H9 (cell line): ENCODE data around the gene NF1. TPM values are rescaled to one million over a fixed set of nuclear protein-coding genes. Genes with fewer than 3 reads are reported as not detected.

Experiments
- DNase-seq: peaks from one replicate; pipeline ENCODE4 v3.0.0-alpha.2; 2017
- H2AFZ ChIP-seq: one replicate; pipeline ENCODE4 v1.6.1; 2013; ENCODE audit warnings: mild to moderate bottlenecking, low read length, control low read depth, moderate library complexity
- H2AK5ac ChIP-seq: 2 replicates; pipeline ENCODE4 v1.6.1; 2013; ENCODE audit warnings: low read length, control low read depth, mixed read lengths; ENCODE audit not compliant: insufficient read length
- H2BK120ac ChIP-seq: one replicate; pipeline ENCODE4 v1.6.1; 2013; ENCODE audit warnings: low read depth, mild to moderate bottlenecking, low read length, control low read depth, inconsistent platforms; ENCODE audit not compliant: poor library complexity, severe bottlenecking
- H2BK12ac ChIP-seq: 2 replicates; pipeline ENCODE4 v1.6.1; 2013; ENCODE audit warnings: low read length, control low read depth, mixed read lengths, low read depth; ENCODE audit not compliant: insufficient read length
- H2BK15ac ChIP-seq: 2 replicates; pipeline ENCODE4 v1.6.1; 2013; ENCODE audit warnings: low read depth, low read length, control low read depth
- H2BK20ac ChIP-seq: one replicate; pipeline ENCODE4 v1.6.1; 2013; ENCODE audit warnings: low read depth, mild to moderate bottlenecking, low read length, control low read depth, inconsistent platforms; ENCODE audit not compliant: poor library complexity, severe bottlenecking
- H2BK5ac ChIP-seq: 2 replicates; pipeline ENCODE4 v1.6.1; 2013; ENCODE audit warnings: low read length, control low read depth, mixed read lengths; ENCODE audit not compliant: insufficient read length
- H3K14ac ChIP-seq: 2 replicates; pipeline ENCODE4 v1.6.1; 2013; ENCODE audit warnings: low read length, control low read depth; ENCODE audit not compliant: insufficient read depth
- H3K18ac ChIP-seq: 2 replicates; pipeline ENCODE4 v1.6.1; 2013; ENCODE audit warnings: low read depth, mild to moderate bottlenecking, mixed read lengths, low read length, control low read depth; ENCODE audit not compliant: insufficient read length
- H3K23ac ChIP-seq: 2 replicates; pipeline ENCODE4 v1.6.1; 2013; ENCODE audit warnings: low read length, control low read depth, mixed read lengths, low read depth; ENCODE audit not compliant: insufficient read length
- H3K23me2 ChIP-seq: 2 replicates; pipeline ENCODE4 v1.6.1; 2013; ENCODE audit warnings: low read depth, mild to moderate bottlenecking, mixed read lengths, low read length, control low read depth; ENCODE audit not compliant: insufficient read length, poor library complexity, severe bottlenecking
- H3K27ac ChIP-seq: 2 replicates; pipeline ENCODE4 v1.5.1; 2013; ENCODE audit warnings: low read length, control low read depth, mixed read lengths, low read depth; ENCODE audit not compliant: insufficient read length
- H3K27me3 ChIP-seq: 2 replicates; pipeline ENCODE4 v1.6.1; 2013; ENCODE audit warnings: low read length, control low read depth, inconsistent platforms; ENCODE audit not compliant: insufficient read depth
- H3K4ac ChIP-seq: 2 replicates; pipeline ENCODE4 v1.6.1; 2013; ENCODE audit warnings: low read depth, mild to moderate bottlenecking, control low read depth, inconsistent platforms, low read length, moderate library complexity
- H3K4me1 ChIP-seq: 2 replicates; pipeline ENCODE4 v1.6.1; 2013; ENCODE audit warnings: low read length, control low read depth, inconsistent platforms; ENCODE audit not compliant: insufficient read depth
- H3K4me2 ChIP-seq: 2 replicates; pipeline ENCODE4 v1.6.1; 2013; ENCODE audit warnings: low read length, control low read depth, mixed read lengths; ENCODE audit not compliant: insufficient read length, insufficient read depth
- H3K56ac ChIP-seq: 2 replicates; pipeline ENCODE4 v1.6.1; 2013; ENCODE audit warnings: low read depth, mild to moderate bottlenecking, mixed read lengths, low read length, control low read depth; ENCODE audit not compliant: insufficient read length
- H3K79me1 ChIP-seq: 2 replicates; pipeline ENCODE4 v1.6.1; 2013; ENCODE audit warnings: low read depth, mild to moderate bottlenecking, moderate library complexity, low read length, control low read depth, inconsistent platforms; ENCODE audit not compliant: insufficient read depth, poor library complexity, severe bottlenecking
- H3K79me2 ChIP-seq: 2 replicates; pipeline ENCODE4 v1.6.1; 2013; ENCODE audit warnings: low read length, control low read depth, inconsistent platforms; ENCODE audit not compliant: insufficient read depth
- H3K9ac ChIP-seq: 2 replicates; pipeline ENCODE4 v1.6.1; 2013; ENCODE audit warnings: low read length, control low read depth, mixed read lengths; ENCODE audit not compliant: insufficient read length; ENCODE audit errors: extremely low read depth
- H3K9me3 ChIP-seq: one replicate; pipeline ENCODE4 v1.6.1; 2013; ENCODE audit warnings: low read depth, low read length, inconsistent platforms; ENCODE audit not compliant: control insufficient read depth
- H3T11ph ChIP-seq: one replicate; pipeline ENCODE4 v1.6.1; 2013; ENCODE audit warnings: mild to moderate bottlenecking, low read length, control low read depth, inconsistent platforms
- H4K20me1 ChIP-seq: one replicate; pipeline ENCODE4 v1.6.1; 2013; ENCODE audit not compliant: control insufficient read depth, insufficient read length, insufficient read depth
- H4K5ac ChIP-seq: 2 replicates; pipeline ENCODE4 v1.6.1; 2013; ENCODE audit warnings: low read depth, mild to moderate bottlenecking, mixed read lengths, low read length, control low read depth; ENCODE audit not compliant: insufficient read length
- H4K8ac ChIP-seq: replicated peaks from 2 replicates; pipeline ENCODE4 v1.6.1; 2013; ENCODE audit warnings: low read length, control low read depth, mixed read lengths, low read depth; ENCODE audit not compliant: insufficient read length
- H4K91ac ChIP-seq: 2 replicates; pipeline ENCODE4 v1.6.1; 2013; ENCODE audit warnings: low read depth, mild to moderate bottlenecking, moderate library complexity, mixed read lengths, low read length, control low read depth; ENCODE audit not compliant: insufficient read length
- H3K27ac Mint-ChIP-seq, 3 experiments: 2 replicates in 2 of 3; 3 replicates in 1 of 3; pipeline ENCODE4 v1.8.0; 2020 to 2021; ENCODE audit warnings: mixed read lengths in 3 of 3, mild to moderate bottlenecking in 1 of 3, moderate library complexity in 1 of 3
- H3K27me3 Mint-ChIP-seq: 2 replicates; pipeline ENCODE4 v1.8.0; 2021; ENCODE audit warnings: low read depth, mild to moderate bottlenecking, moderate library complexity, mixed read lengths
- H3K36me3 Mint-ChIP-seq, 3 experiments: 2 replicates in 2 of 3; 3 replicates in 1 of 3; pipeline ENCODE4 v1.8.0; 2020 to 2021; ENCODE audit warnings: low read depth in 3 of 3, mixed read lengths in 3 of 3; ENCODE audit not compliant: insufficient read depth in 1 of 3
- H3K4me1 Mint-ChIP-seq, 2 experiments: 2 replicates each; pipeline ENCODE4 v1.8.0; 2020; ENCODE audit warnings: mixed read lengths in 2 of 2
- H3K4me3 Mint-ChIP-seq, 2 experiments: 2 replicates in 1 of 2; 3 replicates in 1 of 2; pipeline ENCODE4 v1.8.0; 2020 to 2021; ENCODE audit warnings: mild to moderate bottlenecking in 2 of 2, mixed read lengths in 2 of 2, moderate library complexity in 1 of 2
- H3K9me3 Mint-ChIP-seq, 2 experiments: 2 replicates in 1 of 2; 3 replicates in 1 of 2; pipeline ENCODE4 v1.8.0; 2020; ENCODE audit warnings: mild to moderate bottlenecking in 2 of 2, mixed read lengths in 2 of 2, moderate library complexity in 1 of 2
- WGBS: extraction: QIAGEN DNeasy Blood & Tissue Kit; methylation state at CpG from one replicate; pipeline ENCODE4 v1.1.7; 2013; ENCODE audit warnings: missing lambda C conversion rate, low lambda C conversion rate, mixed read lengths; ENCODE audit not compliant: insufficient read length; ENCODE audit errors: extremely low coverage; 5-methylcytosine and 5-hydroxymethylcytosine counted together
- total RNA-seq: library from RNA; stranded (reverse); gene quantifications from 2 replicates; pipeline ENCODE4 v1.2.1, GENCODE V29; 2021
- TF ChIP-seq, protein P1 (sequence below): fragments of 200-600 bp; sonication (generic); conservative IDR thresholded peaks from 3 replicates; pipeline ENCODE4 v1.8.0; 2021; ENCODE audit warnings: antibody characterized with exemption, mild to moderate bottlenecking

Gene NF1
- total RNA-seq, 1 experiment from 2014 or later, result 38.1 TPM

- H3T11ph ChIP-seq, result no peak overlapping the region
- H3K56ac ChIP-seq, result no peak overlapping the region
- Mint-ChIP-seq H3K4me3 (no peak overlapping the region), H3K4me1 (peaks cover 7 to 10% of the 10 kb centered on the region in 2 experiments), H3K36me3 (peaks cover 0 to 21% (median 11%) of the 10 kb centered on the region in 3 experiments; a peak in 3 of 7 replicates), H3K27ac (no peak overlapping the region), H3K9me3 (no peaks in the 10 kb centered on the region), H3K27me3 (no peaks in the 10 kb centered on the region)
- H3K9me3 ChIP-seq, result no peaks in the 10 kb centered on the region
- H2BK5ac ChIP-seq, result no peak overlapping the region
- no peak for DNase-seq
- no peaks in the 10 kb centered on the region for H3K79me1 ChIP-seq
- H2BK20ac ChIP-seq, result no peak overlapping the region
- no peak overlapping the region for H2BK15ac ChIP-seq
- H3K23me2 ChIP-seq, result no peaks in the 10 kb centered on the region
- no peak overlapping the region for H3K23ac ChIP-seq
- H3K4me2 ChIP-seq, result no peak overlapping the region
- H4K91ac ChIP-seq, result no peak overlapping the region
- H2BK12ac ChIP-seq, result no peak overlapping the region
- no peak overlapping the region for H4K8ac ChIP-seq
- no peak overlapping the region for H2AFZ ChIP-seq
- TF ChIP-seq, protein P1, sequence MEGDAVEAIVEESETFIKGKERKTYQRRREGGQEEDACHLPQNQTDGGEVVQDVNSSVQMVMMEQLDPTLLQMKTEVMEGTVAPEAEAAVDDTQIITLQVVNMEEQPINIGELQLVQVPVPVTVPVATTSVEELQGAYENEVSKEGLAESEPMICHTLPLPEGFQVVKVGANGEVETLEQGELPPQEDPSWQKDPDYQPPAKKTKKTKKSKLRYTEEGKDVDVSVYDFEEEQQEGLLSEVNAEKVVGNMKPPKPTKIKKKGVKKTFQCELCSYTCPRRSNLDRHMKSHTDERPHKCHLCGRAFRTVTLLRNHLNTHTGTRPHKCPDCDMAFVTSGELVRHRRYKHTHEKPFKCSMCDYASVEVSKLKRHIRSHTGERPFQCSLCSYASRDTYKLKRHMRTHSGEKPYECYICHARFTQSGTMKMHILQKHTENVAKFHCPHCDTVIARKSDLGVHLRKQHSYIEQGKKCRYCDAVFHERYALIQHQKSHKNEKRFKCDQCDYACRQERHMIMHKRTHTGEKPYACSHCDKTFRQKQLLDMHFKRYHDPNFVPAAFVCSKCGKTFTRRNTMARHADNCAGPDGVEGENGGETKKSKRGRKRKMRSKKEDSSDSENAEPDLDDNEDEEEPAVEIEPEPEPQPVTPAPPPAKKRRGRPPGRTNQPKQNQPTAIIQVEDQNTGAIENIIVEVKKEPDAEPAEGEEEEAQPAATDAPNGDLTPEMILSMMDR, result no peak
- no peak overlapping the region for H3K27ac ChIP-seq
- H3K4me1 ChIP-seq, result no peaks in the 10 kb centered on the region; the same call in 1 of the 2 replicates
- H4K5ac ChIP-seq, result no peak overlapping the region
- H3K79me2 ChIP-seq, result no peaks in the 10 kb centered on the region
- H3K4ac ChIP-seq, result no peak overlapping the region
- no peak overlapping the region for H3K18ac ChIP-seq
- H2AK5ac ChIP-seq, result no peak overlapping the region
- no peak overlapping the region for H3K9ac ChIP-seq
- no CpG with 5 or more reads among the region's 1 CpG for WGBS
- H3K27me3 ChIP-seq, result no peaks in the 10 kb centered on the region
- no peak overlapping the region for H2BK120ac ChIP-seq
- no peak overlapping the region for H3K14ac ChIP-seq
- no peaks in the 10 kb centered on the region for H4K20me1 ChIP-seq
These were observed 180.3 kb downstream of the NF1 start for GRCh38 chr17:31275116-31275515.
